Testis (tissue), 2 donors: ENCODE measurements around the gene TGDS.

Experiments used
- CTCF ChIP-seq, 3 experiments: fragments of 450-650 bp in 2 of 3; fragments of 200-600 bp in 1 of 3; sonication (generic) in 1 of 3; IDR thresholded peaks; one replicate each; pipeline ENCODE4 v1.5.1; 2016 to 2019; ENCODE audit warnings: antibody characterized with exemption in 3 of 3, mild to moderate bottlenecking in 2 of 3, moderate library complexity in 1 of 3
- POLR2A ChIP-seq: fragments of 450-650 bp; IDR thresholded peaks from one replicate; pipeline ENCODE4 v1.6.1; 2017; ENCODE audit warnings: antibody characterized with exemption, mild to moderate bottlenecking, moderate library complexity

- TF ChIP-seq CTCF (IDR thresholded peaks at IDR 0.05): no peak
- no peak for TF ChIP-seq POLR2A
Observed at GRCh38 chr13:94569615-94570014, 26.3 kb downstream of the TGDS start.
